ENCODE measurements around the gene PHF21B.

PHF21B gene

GRCh38 chr22:44994399-44995104 is 15.3 kb downstream of the PHF21B start:
- H3K9me3 Mint-ChIP-seq, result no peaks in the 10 kb centered on the region
- no peak overlapping the region for H3K27ac Mint-ChIP-seq
- H3K4me1 Mint-ChIP-seq (ENCODE audit: low read depth in 2 of 2), result no peaks in the 10 kb centered on the region
- no peak for DNase-seq
- H3K36me3 Mint-ChIP-seq (ENCODE audit: insufficient read depth), result no peaks in the 10 kb centered on the region
- no peak overlapping the region for H3K4me3 Mint-ChIP-seq
- ATAC-seq (replicated peaks), result no peak
- peaks cover 41 to 59% of the 10 kb centered on the region in 2 donors for H3K27me3 Mint-ChIP-seq

- H3K9me3 Mint-ChIP-seq, result no peaks in the 10 kb centered on the region
- H3K4me3 Mint-ChIP-seq, result no peak overlapping the region
- H3K4me1 Mint-ChIP-seq (ENCODE audit: low read depth in 2 of 2), result no peaks in the 10 kb centered on the region
- no peak overlapping the region for H3K27ac Mint-ChIP-seq
- ATAC-seq (replicated peaks) (no peak), DNase-seq (no peak)
- H3K36me3 Mint-ChIP-seq (ENCODE audit: insufficient read depth), result no peaks in the 10 kb centered on the region
- peaks cover 34 to 35% of the 10 kb centered on the region in 2 donors for H3K27me3 Mint-ChIP-seq
Measured at GRCh38 chr22:44992166-44992565, 17.6 kb downstream of the PHF21B start.

- Mint-ChIP-seq H3K27me3 (peaks cover 24 to 25% of the 10 kb centered on the region in 2 donors), H3K4me3 (no peak overlapping the region), H3K4me1 (ENCODE audit: low read depth in 2 of 2) (no peaks in the 10 kb centered on the region), H3K9me3 (no peaks in the 10 kb centered on the region), H3K27ac (no peak overlapping the region), H3K36me3 (ENCODE audit: insufficient read depth) (no peaks in the 10 kb centered on the region)
- DNase-seq (no peak), ATAC-seq (replicated peaks) (no peak)
Measured at GRCh38 chr22:44991218-44991617, 18.6 kb downstream of the PHF21B start.

GRCh38 chr22:44990810-44991209 is 19.0 kb downstream of the PHF21B start:
- Mint-ChIP-seq H3K4me1 (ENCODE audit: low read depth in 2 of 2) (no peaks in the 10 kb centered on the region), H3K27me3 (peaks cover 23 to 24% of the 10 kb centered on the region in 2 donors), H3K4me3 (no peak overlapping the region), H3K36me3 (ENCODE audit: insufficient read depth) (no peaks in the 10 kb centered on the region), H3K27ac (no peak overlapping the region), H3K9me3 (no peaks in the 10 kb centered on the region)
- ATAC-seq (replicated peaks) (no peak), DNase-seq (no peak)

- H3K9me3 Mint-ChIP-seq, result no peaks in the 10 kb centered on the region
Measured at GRCh38 chr22:44990328-44990727, 19.5 kb downstream of the PHF21B start.

GRCh38 chr22:44988671-44989070 is 21.1 kb downstream of the PHF21B start:
- no peaks in the 10 kb centered on the region for H3K9me3 Mint-ChIP-seq
- H3K4me3 Mint-ChIP-seq, result no peak overlapping the region
- H3K36me3 Mint-ChIP-seq (ENCODE audit: insufficient read depth), result no peaks in the 10 kb centered on the region
- H3K4me1 Mint-ChIP-seq (ENCODE audit: low read depth in 2 of 2), result no peaks in the 10 kb centered on the region
- no peak overlapping the region for H3K27ac Mint-ChIP-seq
- DNase-seq (no peak), ATAC-seq (replicated peaks) (no peak)
- peaks cover 9 to 17% of the 10 kb centered on the region in 2 donors for H3K27me3 Mint-ChIP-seq

More at GRCh38 chr22:44990328-44990727, 19.5 kb downstream of the PHF21B start:
- ATAC-seq (replicated peaks) (no peak), DNase-seq (no peak)
- H3K36me3 Mint-ChIP-seq (ENCODE audit: insufficient read depth), result no peaks in the 10 kb centered on the region
- no peaks in the 10 kb centered on the region for H3K4me1 Mint-ChIP-seq (ENCODE audit: low read depth in 2 of 2)
- no peak overlapping the region for H3K27ac Mint-ChIP-seq
- no peak overlapping the region for H3K4me3 Mint-ChIP-seq
- H3K27me3 Mint-ChIP-seq, result peaks cover 23 to 24% of the 10 kb centered on the region in 2 donors

- Mint-ChIP-seq H3K4me3 (no peak overlapping the region), H3K27ac (no peak overlapping the region), H3K4me1 (ENCODE audit: low read depth in 2 of 2) (no peaks in the 10 kb centered on the region), H3K36me3 (ENCODE audit: insufficient read depth) (no peaks in the 10 kb centered on the region), H3K27me3 (peaks cover 10 to 17% of the 10 kb centered on the region in 2 donors), H3K9me3 (no peaks in the 10 kb centered on the region)
- ATAC-seq (replicated peaks) (no peak), DNase-seq (no peak)
Measured at GRCh38 chr22:44986926-44987325, 22.9 kb downstream of the PHF21B start.

- no peaks in the 10 kb centered on the region for H3K36me3 Mint-ChIP-seq (ENCODE audit: insufficient read depth)
- H3K9me3 Mint-ChIP-seq, result no peaks in the 10 kb centered on the region
- H3K27me3 Mint-ChIP-seq, result peaks cover 20% of the 10 kb centered on the region in 2 donors
- ATAC-seq (replicated peaks) (no peak), DNase-seq (no peak)
- H3K4me1 Mint-ChIP-seq (ENCODE audit: low read depth in 2 of 2), result no peaks in the 10 kb centered on the region
- H3K4me3 Mint-ChIP-seq, result no peak overlapping the region
- no peak overlapping the region for H3K27ac Mint-ChIP-seq
Measured at GRCh38 chr22:44985906-44986527, 23.8 kb downstream of the PHF21B start.

- peaks cover 30 to 40% of the 10 kb centered on the region in 2 donors for H3K27me3 Mint-ChIP-seq
- H3K9me3 Mint-ChIP-seq, result no peaks in the 10 kb centered on the region
- no peaks in the 10 kb centered on the region for H3K36me3 Mint-ChIP-seq (ENCODE audit: insufficient read depth)
- H3K4me1 Mint-ChIP-seq (ENCODE audit: low read depth in 2 of 2), result no peaks in the 10 kb centered on the region
- no peak overlapping the region for H3K27ac Mint-ChIP-seq
- DNase-seq (no peak), ATAC-seq (replicated peaks) (no peak)
- no peak overlapping the region for H3K4me3 Mint-ChIP-seq
Measured at GRCh38 chr22:44983878-44984482, 25.8 kb downstream of the PHF21B start.

GRCh38 chr22:44982445-44982844 is 27.4 kb downstream of the PHF21B start:
- Mint-ChIP-seq H3K36me3 (ENCODE audit: insufficient read depth) (no peaks in the 10 kb centered on the region), H3K9me3 (no peaks in the 10 kb centered on the region), H3K27me3 (peaks cover 18 to 52% of the 10 kb centered on the region in 2 donors), H3K4me3 (no peak overlapping the region), H3K27ac (no peak overlapping the region), H3K4me1 (ENCODE audit: low read depth in 2 of 2) (no peaks in the 10 kb centered on the region)
- ATAC-seq (replicated peaks), result no peak
- no peak for DNase-seq

- H3K4me1 Mint-ChIP-seq (ENCODE audit: low read depth in 2 of 2), result no peaks in the 10 kb centered on the region
- H3K36me3 Mint-ChIP-seq (ENCODE audit: insufficient read depth), result no peaks in the 10 kb centered on the region
- DNase-seq, result no peak
- H3K27me3 Mint-ChIP-seq, result peaks cover 18 to 52% of the 10 kb centered on the region in 2 donors
- no peaks in the 10 kb centered on the region for H3K9me3 Mint-ChIP-seq
- H3K27ac Mint-ChIP-seq, result no peak overlapping the region
- no peak for ATAC-seq (replicated peaks)
- H3K4me3 Mint-ChIP-seq, result no peak overlapping the region
Measured at GRCh38 chr22:44981857-44982256, 27.9 kb downstream of the PHF21B start.

GRCh38 chr22:44979154-44979553 is 30.7 kb downstream of the PHF21B start:
- no peak overlapping the region for H3K4me3 Mint-ChIP-seq
- no peaks in the 10 kb centered on the region for H3K4me1 Mint-ChIP-seq (ENCODE audit: low read depth in 2 of 2)
- no peaks in the 10 kb centered on the region for H3K9me3 Mint-ChIP-seq
- no peaks in the 10 kb centered on the region for H3K36me3 Mint-ChIP-seq (ENCODE audit: insufficient read depth)
- peaks cover 18 to 59% of the 10 kb centered on the region in 2 donors for H3K27me3 Mint-ChIP-seq
- ATAC-seq (replicated peaks), result no peak
- DNase-seq, result no peak
- no peak overlapping the region for H3K27ac Mint-ChIP-seq

- peak; percentile 47 for ATAC-seq (replicated peaks)
- Mint-ChIP-seq H3K4me1 (ENCODE audit: low read depth in 2 of 2) (no peaks in the 10 kb centered on the region), H3K27me3 (peaks cover 28 to 70% of the 10 kb centered on the region in 2 donors), H3K36me3 (ENCODE audit: insufficient read depth) (no peaks in the 10 kb centered on the region), H3K9me3 (no peaks in the 10 kb centered on the region), H3K27ac (no peak overlapping the region), H3K4me3 (no peak overlapping the region)
- peak; percentile 21 to 38 (median 32) for DNase-seq
Measured at GRCh38 chr22:44975427-44976262, 34.2 kb downstream of the PHF21B start.
